HCT116 (cell line): ENCODE measurements around the gene ZNF555. TPM values are rescaled to one million over a fixed set of nuclear protein-coding genes. Genes with fewer than 3 reads are reported as not detected.

Experiments used
- ATAC-seq: fragments of 200-7000 bp; cut with Tn5 transposase; 2 replicates; pipeline ENCODE4 v1.9.1; 2020; ENCODE audit warnings: mild to moderate bottlenecking, moderate library complexity
- BruUV-seq: library from RNA; stranded (reverse); fragments of 400-500 nt; replicated peaks from 2 replicates; lab custom pipeline; 2021; lab: Mats Ljungman, UMichigan
- CTCF ChIA-PET: fragments of 300-600 bp; sonication (Branson Sonifier 250); formaldehyde crosslinking; loops from one replicate; lab custom pipeline; 2021; ENCODE audit warnings: antibody characterized with exemption; lab: Charles Lee
- POLR2A ChIA-PET: fragments of 300-600, 350-600 bp; sonication (Branson Sonifier 250); formaldehyde crosslinking; loops from one replicate; lab custom pipeline; 2021; ENCODE audit warnings: antibody characterized with exemption; lab: Charles Lee
- RAD21 ChIA-PET, 2 experiments: fragments of 300-600 bp; sonication (Branson Sonifier 250); formaldehyde crosslinking; loops; one replicate each; lab custom pipeline; 2023; ENCODE audit warnings: low total read pairs in 2 of 2; ENCODE audit not compliant: uncharacterized antibody in 2 of 2, unreplicated experiment in 2 of 2, low non-redundant PET in 1 of 2; lab: Charles Lee
- DNase-seq: peaks from one replicate; pipeline ENCODE4 v3.0.0-alpha.2; 2010; ENCODE audit warnings: low read depth, low spot score
- H2AFZ ChIP-seq: fragments of 200-600 bp; shearing (Covaris generic), sonication (generic); 2 replicates; pipeline ENCODE4 v1.6.1; 2017; ENCODE audit warnings: low read depth, mixed run types, mixed read lengths, antibody characterized with exemption, low read length; ENCODE audit not compliant: poor library complexity, severe bottlenecking
- H3K27ac ChIP-seq: 2 replicates; pipeline ENCODE4 v1.5.1; 2012; ENCODE audit warnings: low read depth, low read length
- H3K27me3 ChIP-seq: fragments of 200-600 bp; sonication (generic); 2 replicates; pipeline ENCODE4 v1.6.1; 2016; ENCODE audit warnings: mixed run types, low read length, mixed read lengths; ENCODE audit not compliant: insufficient read depth
- H3K36me3 ChIP-seq, 2 experiments: fragments of 200-500 bp in 1 of 2; fragments of 200-600 bp in 1 of 2; sonication (Bioruptor generic) in 1 of 2; sonication (generic) in 1 of 2; 2 replicates each; pipeline versions ENCODE4 v1.5.1 to v1.6.1; 2014 to 2016; ENCODE audit warnings: low read length in 2 of 2, inconsistent platforms in 1 of 2, mixed read lengths in 1 of 2, mixed run types in 1 of 2; ENCODE audit not compliant: insufficient read depth in 2 of 2, control insufficient read depth in 1 of 2
- H3K4me1 ChIP-seq, 2 experiments: fragments of 200-600 bp in 1 of 2; sonication (generic) in 1 of 2; 2 replicates each; pipeline versions ENCODE4 v1.5.1 to v1.6.1; 2012 to 2017; ENCODE audit warnings: low read length in 2 of 2, inconsistent platforms in 1 of 2, mild to moderate bottlenecking in 1 of 2, mixed read lengths in 1 of 2, mixed run types in 1 of 2, moderate library complexity in 1 of 2; ENCODE audit not compliant: insufficient read depth in 2 of 2, control insufficient read depth in 1 of 2
- H3K4me2 ChIP-seq: fragments of 200-600 bp; sonication (generic); 2 replicates; pipeline ENCODE4 v1.6.1; 2017; ENCODE audit warnings: mixed run types, low read length, mixed read lengths
- H3K4me3 ChIP-seq, 2 experiments: fragments of 200-600 bp in 1 of 2; sonication (generic) in 1 of 2; replicated peaks in 1 of 2; 2 replicates each; pipeline ENCODE4 v1.5.1; 2011 to 2016; ENCODE audit warnings: low read length in 2 of 2, control low read depth in 1 of 2, low read depth in 1 of 2, mild to moderate bottlenecking in 1 of 2, mixed read lengths in 1 of 2, mixed run types in 1 of 2
- H3K79me2 ChIP-seq: fragments of 200-600 bp; sonication (generic); 2 replicates; pipeline ENCODE4 v1.6.1; 2017; ENCODE audit warnings: mild to moderate bottlenecking, mixed run types, low read length, moderate library complexity, mixed read lengths; ENCODE audit not compliant: insufficient read depth
- H3K9ac ChIP-seq: fragments of 200-600 bp; sonication (generic); 2 replicates; pipeline ENCODE4 v1.6.1; 2016; ENCODE audit warnings: low read length, mixed read lengths
- H3K9me2 ChIP-seq: fragments of 200-600 bp; sonication (generic), shearing (Covaris generic); 2 replicates; pipeline ENCODE4 v1.6.1; 2017; ENCODE audit warnings: mixed run types, mild to moderate bottlenecking, moderate library complexity; ENCODE audit not compliant: insufficient read depth
- H3K9me3 ChIP-seq, 2 experiments: fragments of 200-500 bp in 1 of 2; fragments of 200-600 bp in 1 of 2; sonication (Bioruptor generic) in 1 of 2; sonication (generic) in 1 of 2; 2 replicates each; pipeline ENCODE4 v1.6.1; 2014 to 2017; ENCODE audit warnings: low read length in 2 of 2, mixed read lengths in 2 of 2, inconsistent platforms in 1 of 2, low read depth in 1 of 2, mild to moderate bottlenecking in 1 of 2, mixed run types in 1 of 2, moderate library complexity in 1 of 2; ENCODE audit not compliant: control insufficient read depth in 1 of 2, insufficient read depth in 1 of 2
- H4K20me1 ChIP-seq: fragments of 200-600 bp; sonication (generic), shearing (Covaris generic); 2 replicates; pipeline ENCODE4 v1.6.1; 2017; ENCODE audit warnings: mixed run types, mild to moderate bottlenecking, moderate library complexity; ENCODE audit not compliant: insufficient read depth
- CBX3 ChIP-seq: IDR thresholded peaks from 2 replicates; pipeline ENCODE4 v1.6.1; 2012; ENCODE audit warnings: low read depth
- ELF1 ChIP-seq: IDR thresholded peaks from 2 replicates; pipeline ENCODE4 v1.6.1; 2012; ENCODE audit warnings: low read depth, borderline replicate concordance
- EZH2phosphoT487 ChIP-seq: fragments of 200-600 bp; IDR thresholded peaks from 2 replicates; pipeline ENCODE4 v1.6.1; 2018; ENCODE audit warnings: antibody characterized with exemption, borderline replicate concordance
- POLR2A ChIP-seq: IDR thresholded peaks from 2 replicates; pipeline ENCODE4 v1.7.0; 2011; ENCODE audit warnings: borderline replicate concordance; ENCODE audit not compliant: insufficient read depth, insufficient read length; ENCODE audit errors: extremely low read depth
- POLR2AphosphoS5 ChIP-seq: IDR thresholded peaks from 2 replicates; pipeline ENCODE4 v1.6.1; 2011; ENCODE audit warnings: mild to moderate bottlenecking, low read depth, low read length, moderate library complexity
- SIN3A ChIP-seq: IDR thresholded peaks from 2 replicates; pipeline ENCODE4 v1.6.1; 2012; ENCODE audit warnings: low read depth
- SRF ChIP-seq: IDR thresholded peaks from 2 replicates; pipeline ENCODE4 v1.6.1; 2012; ENCODE audit warnings: low read depth
- YY1 ChIP-seq: IDR thresholded peaks from 2 replicates; pipeline ENCODE4 v1.6.1; 2011; ENCODE audit warnings: low read length, low read depth, moderate library complexity, mild to moderate bottlenecking; ENCODE audit not compliant: insufficient replicate concordance; ENCODE audit errors: extremely low read depth
- ZFX ChIP-seq: fragments of 450-650 bp; IDR thresholded peaks from 2 replicates; pipeline ENCODE4 v1.6.1; 2017
- ZNF274 ChIP-seq: fragments of 200-500 bp; sonication (Bioruptor generic); IDR thresholded peaks from 2 replicates; pipeline ENCODE4 v1.6.1; 2014; ENCODE audit warnings: mild to moderate bottlenecking, low read depth, low read length, inconsistent platforms
- intact Hi-C: fragments of 100-400 bp; cut with micrococcal nuclease; formaldehyde crosslinking; loops from 2 replicates; pipeline ENCODE4 v1.10.0; 2022
- total RNA-seq: library from RNA; stranded (reverse); gene quantifications from one replicate; pipeline ENCODE4 v1.2.1, GENCODE V29; 2021; ENCODE audit not compliant: unreplicated experiment
- TF ChIP-seq, protein P1 (sequence below): IDR thresholded peaks from 2 replicates; pipeline ENCODE4 v1.6.1; 2012; ENCODE audit warnings: low read depth
- TF ChIP-seq, protein P2 (sequence below), 3 experiments: fragments of 200-600 bp in 1 of 3; sonication (generic) in 1 of 3; IDR thresholded peaks in 2 of 3; conservative IDR thresholded peaks in 1 of 3; 2 replicates each; pipeline ENCODE4 v1.5.1; 2012 to 2017; ENCODE audit warnings: low read depth in 2 of 3, low read length in 2 of 3, antibody characterized with exemption in 1 of 3, borderline replicate concordance in 1 of 3, control low read depth in 1 of 3, mild to moderate bottlenecking in 1 of 3, mixed read lengths in 1 of 3, mixed run types in 1 of 3, moderate library complexity in 1 of 3; ENCODE audit not compliant: insufficient read depth in 1 of 3
- TF ChIP-seq, protein P3 (sequence below): IDR thresholded peaks from 2 replicates; pipeline ENCODE4 v1.6.1; 2012
- TF ChIP-seq, protein P4 (sequence below): IDR thresholded peaks from 2 replicates; pipeline ENCODE4 v1.6.1; 2012

The ZNF555 gene
- total RNA-seq, 1 experiment from 2014 or later, result 4.5 TPM

DNA sequence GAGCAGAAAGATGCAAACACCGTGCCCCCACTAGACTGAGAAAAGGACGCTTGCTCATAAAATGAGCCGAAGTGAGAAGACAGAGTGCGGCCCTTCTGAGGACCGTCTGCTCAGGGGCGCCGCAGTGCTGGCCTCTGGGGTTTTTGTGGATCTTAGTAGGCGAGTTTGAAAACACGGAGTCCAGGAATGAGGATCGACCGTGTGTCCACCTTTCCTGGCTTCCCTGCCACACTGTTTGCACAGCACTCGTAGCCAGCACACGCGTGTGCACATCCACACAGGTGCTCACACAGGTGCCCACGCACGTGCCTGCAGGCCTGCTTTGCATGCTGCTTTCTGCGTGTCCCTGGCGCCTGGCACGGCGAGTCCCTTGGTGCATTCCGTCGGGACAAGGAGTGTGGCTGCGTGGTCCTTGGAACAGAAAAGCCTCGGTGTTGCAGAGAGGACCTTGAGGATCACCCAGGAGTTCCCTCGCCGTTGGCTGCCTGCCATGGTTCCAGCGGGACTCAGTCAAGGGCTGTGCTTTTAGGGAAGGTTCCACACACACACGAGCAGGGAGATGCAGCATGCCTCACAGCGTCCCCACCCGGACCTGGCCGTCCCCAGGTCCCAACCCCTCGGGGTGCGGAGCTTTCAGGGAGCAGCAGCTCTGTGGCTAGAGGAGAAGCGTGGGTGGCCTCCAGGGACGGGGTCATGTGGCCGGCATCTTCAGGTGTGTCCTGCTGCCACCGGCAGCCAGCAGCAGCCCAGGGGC lies 31.7 kb upstream of the ZNF555 start:
- no TSS peak for BruUV-seq
- no peak overlapping the region for H3K27ac ChIP-seq
- no peak overlapping the region for H3K9ac ChIP-seq
- no peak for DNase-seq
- no peaks in the 10 kb centered on the region for H4K20me1 ChIP-seq
- H3K4me2 ChIP-seq, result no peak overlapping the region
- no peak overlapping the region for H3K4me3 ChIP-seq
- ChIA-PET CTCF (no interaction called here), RAD21 (no interaction called here)
- H2AFZ ChIP-seq, result no peak overlapping the region
- intact Hi-C loops, result no loop called here
- no peak for TF ChIP-seq POLR2AphosphoS5
- no peak for TF ChIP-seq CBX3
- no peak for TF ChIP-seq ZNF274
- TF ChIP-seq, protein P1, sequence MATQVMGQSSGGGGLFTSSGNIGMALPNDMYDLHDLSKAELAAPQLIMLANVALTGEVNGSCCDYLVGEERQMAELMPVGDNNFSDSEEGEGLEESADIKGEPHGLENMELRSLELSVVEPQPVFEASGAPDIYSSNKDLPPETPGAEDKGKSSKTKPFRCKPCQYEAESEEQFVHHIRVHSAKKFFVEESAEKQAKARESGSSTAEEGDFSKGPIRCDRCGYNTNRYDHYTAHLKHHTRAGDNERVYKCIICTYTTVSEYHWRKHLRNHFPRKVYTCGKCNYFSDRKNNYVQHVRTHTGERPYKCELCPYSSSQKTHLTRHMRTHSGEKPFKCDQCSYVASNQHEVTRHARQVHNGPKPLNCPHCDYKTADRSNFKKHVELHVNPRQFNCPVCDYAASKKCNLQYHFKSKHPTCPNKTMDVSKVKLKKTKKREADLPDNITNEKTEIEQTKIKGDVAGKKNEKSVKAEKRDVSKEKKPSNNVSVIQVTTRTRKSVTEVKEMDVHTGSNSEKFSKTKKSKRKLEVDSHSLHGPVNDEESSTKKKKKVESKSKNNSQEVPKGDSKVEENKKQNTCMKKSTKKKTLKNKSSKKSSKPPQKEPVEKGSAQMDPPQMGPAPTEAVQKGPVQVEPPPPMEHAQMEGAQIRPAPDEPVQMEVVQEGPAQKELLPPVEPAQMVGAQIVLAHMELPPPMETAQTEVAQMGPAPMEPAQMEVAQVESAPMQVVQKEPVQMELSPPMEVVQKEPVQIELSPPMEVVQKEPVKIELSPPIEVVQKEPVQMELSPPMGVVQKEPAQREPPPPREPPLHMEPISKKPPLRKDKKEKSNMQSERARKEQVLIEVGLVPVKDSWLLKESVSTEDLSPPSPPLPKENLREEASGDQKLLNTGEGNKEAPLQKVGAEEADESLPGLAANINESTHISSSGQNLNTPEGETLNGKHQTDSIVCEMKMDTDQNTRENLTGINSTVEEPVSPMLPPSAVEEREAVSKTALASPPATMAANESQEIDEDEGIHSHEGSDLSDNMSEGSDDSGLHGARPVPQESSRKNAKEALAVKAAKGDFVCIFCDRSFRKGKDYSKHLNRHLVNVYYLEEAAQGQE, result no peak
- TF ChIP-seq ZFX, result no peak
- no peak for TF ChIP-seq SRF
- TF ChIP-seq, protein P2, sequence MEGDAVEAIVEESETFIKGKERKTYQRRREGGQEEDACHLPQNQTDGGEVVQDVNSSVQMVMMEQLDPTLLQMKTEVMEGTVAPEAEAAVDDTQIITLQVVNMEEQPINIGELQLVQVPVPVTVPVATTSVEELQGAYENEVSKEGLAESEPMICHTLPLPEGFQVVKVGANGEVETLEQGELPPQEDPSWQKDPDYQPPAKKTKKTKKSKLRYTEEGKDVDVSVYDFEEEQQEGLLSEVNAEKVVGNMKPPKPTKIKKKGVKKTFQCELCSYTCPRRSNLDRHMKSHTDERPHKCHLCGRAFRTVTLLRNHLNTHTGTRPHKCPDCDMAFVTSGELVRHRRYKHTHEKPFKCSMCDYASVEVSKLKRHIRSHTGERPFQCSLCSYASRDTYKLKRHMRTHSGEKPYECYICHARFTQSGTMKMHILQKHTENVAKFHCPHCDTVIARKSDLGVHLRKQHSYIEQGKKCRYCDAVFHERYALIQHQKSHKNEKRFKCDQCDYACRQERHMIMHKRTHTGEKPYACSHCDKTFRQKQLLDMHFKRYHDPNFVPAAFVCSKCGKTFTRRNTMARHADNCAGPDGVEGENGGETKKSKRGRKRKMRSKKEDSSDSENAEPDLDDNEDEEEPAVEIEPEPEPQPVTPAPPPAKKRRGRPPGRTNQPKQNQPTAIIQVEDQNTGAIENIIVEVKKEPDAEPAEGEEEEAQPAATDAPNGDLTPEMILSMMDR (IDR thresholded peaks at IDR 0.05 in 2 of 3, conservative IDR thresholded peaks at IDR 0.05 in 1 of 3; ENCODE audit: borderline replicate concordance in 1 of 3, insufficient read depth in 1 of 3, low read depth in 2 of 3, low read length in 2 of 3), result no peak
- TF ChIP-seq SIN3A, result no peak
- no peak for TF ChIP-seq ELF1
- TF ChIP-seq YY1, result no peak
- TF ChIP-seq, protein P3, sequence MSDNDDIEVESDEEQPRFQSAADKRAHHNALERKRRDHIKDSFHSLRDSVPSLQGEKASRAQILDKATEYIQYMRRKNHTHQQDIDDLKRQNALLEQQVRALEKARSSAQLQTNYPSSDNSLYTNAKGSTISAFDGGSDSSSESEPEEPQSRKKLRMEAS, result no peak
- TF ChIP-seq EZH2phosphoT487, result no peak
- TF ChIP-seq, protein P4, sequence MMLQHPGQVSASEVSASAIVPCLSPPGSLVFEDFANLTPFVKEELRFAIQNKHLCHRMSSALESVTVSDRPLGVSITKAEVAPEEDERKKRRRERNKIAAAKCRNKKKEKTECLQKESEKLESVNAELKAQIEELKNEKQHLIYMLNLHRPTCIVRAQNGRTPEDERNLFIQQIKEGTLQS, result no peak
- TF ChIP-seq POLR2A, result no peak
- TF ChIP-seq, all 23 proteins: peak for 0
- Histone ChIP-seq H3K36me3 (peaks cover 18 to 44% of the 10 kb centered on the region in 2 experiments; a peak in 3 of 4 replicates), H3K9me2 (no peaks in the 10 kb centered on the region), H3K9me3 (no peaks in the 10 kb centered on the region), H3K27me3 (no peaks in the 10 kb centered on the region), H3K79me2 (peaks cover 5% of the 10 kb centered on the region; the same call in 1 of the 2 replicates), H3K4me1 (no peaks in the 10 kb centered on the region)
- ATAC-seq, result no peak
- POLR2A ChIA-PET, result no interaction called here
